ENCODE data around the gene ZC2HC1B.

DNA sequence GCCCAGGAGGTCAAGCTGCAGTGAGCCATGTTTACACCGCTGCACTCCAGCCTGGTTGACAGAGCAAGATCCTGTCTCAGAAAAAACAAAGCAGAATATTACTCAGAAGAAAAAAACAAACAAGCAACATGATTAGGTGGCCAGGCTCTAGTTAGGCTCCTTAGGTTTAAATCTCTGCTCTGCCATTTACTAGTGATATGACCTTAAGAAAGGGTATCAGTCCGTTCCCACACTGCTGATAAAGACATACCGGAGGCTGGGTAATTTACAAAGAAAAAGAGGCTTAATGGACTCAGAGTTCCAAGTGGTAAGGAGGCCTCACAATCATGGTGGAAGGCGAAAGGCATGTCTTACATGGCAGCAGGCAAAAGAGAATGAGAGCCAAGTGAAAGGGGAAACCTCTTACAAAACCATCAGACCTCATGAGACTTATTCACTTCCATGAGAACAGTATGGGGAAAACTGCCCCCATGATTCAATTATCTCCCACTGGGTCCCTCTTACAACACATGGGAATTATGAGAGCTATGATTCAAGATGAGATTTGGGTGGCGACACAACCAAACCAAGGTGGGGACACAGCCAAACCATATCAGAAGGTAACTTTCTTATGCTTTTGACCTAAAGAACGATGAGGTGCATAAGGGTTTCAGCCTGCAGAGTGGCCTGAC lies 23.5 kb upstream of the ZC2HC1B start:
- TF ChIP-seq ESRRB (CRISPR knock-in tag; IDR thresholded peaks at IDR 0.05; ENCODE audit: borderline replicate concordance) = no peak
- TF ChIP-seq, protein P1, sequence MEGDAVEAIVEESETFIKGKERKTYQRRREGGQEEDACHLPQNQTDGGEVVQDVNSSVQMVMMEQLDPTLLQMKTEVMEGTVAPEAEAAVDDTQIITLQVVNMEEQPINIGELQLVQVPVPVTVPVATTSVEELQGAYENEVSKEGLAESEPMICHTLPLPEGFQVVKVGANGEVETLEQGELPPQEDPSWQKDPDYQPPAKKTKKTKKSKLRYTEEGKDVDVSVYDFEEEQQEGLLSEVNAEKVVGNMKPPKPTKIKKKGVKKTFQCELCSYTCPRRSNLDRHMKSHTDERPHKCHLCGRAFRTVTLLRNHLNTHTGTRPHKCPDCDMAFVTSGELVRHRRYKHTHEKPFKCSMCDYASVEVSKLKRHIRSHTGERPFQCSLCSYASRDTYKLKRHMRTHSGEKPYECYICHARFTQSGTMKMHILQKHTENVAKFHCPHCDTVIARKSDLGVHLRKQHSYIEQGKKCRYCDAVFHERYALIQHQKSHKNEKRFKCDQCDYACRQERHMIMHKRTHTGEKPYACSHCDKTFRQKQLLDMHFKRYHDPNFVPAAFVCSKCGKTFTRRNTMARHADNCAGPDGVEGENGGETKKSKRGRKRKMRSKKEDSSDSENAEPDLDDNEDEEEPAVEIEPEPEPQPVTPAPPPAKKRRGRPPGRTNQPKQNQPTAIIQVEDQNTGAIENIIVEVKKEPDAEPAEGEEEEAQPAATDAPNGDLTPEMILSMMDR (IDR thresholded peaks at IDR 0.05 in 2 of 3, conservative IDR thresholded peaks at IDR 0.05 in 1 of 3; ENCODE audit: insufficient read depth in 2 of 3, low read depth in 1 of 3, low read length in 3 of 3) = no peak
- no peak for TF ChIP-seq IRF9 (tag; IDR thresholded peaks at IDR 0.05)
- no peak for TF ChIP-seq MED1 (CRISPR knock-in tag; IDR thresholded peaks at IDR 0.05; ENCODE audit: borderline replicate concordance)
- TF ChIP-seq TAF1 (IDR thresholded peaks at IDR 0.05; ENCODE audit: control insufficient read depth, extremely low read depth, insufficient read depth, low read length, severe bottlenecking) = no peak

Measured in K562 (cell line).